ENCODE measurements around the gene ABCE1.

DNA sequence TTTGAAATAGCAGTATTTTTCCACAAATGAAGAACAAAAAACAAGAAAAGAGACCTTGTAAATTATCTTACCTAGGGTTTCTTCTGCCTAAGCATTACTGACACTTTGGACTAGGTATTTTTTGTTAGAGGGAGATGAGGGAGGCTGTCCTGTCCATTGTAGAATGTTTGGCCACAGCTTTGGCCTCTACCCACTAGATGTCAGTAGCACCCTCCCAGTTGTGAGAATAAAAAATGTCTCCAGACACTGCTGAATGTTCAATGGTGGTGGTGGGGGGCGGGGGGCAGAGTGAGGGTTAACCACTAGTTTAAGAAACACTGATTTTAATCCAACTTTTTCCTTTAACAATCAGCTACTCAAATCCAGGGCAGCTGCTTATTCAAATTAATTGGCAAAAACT, 56.5 kb downstream of the ABCE1 start:
- peak; percentile 82 for TF ChIP-seq CTCF (conservative IDR thresholded peaks at IDR 0.05; ENCODE audit: low read length)
- no peak for TF ChIP-seq EZH2phosphoT487 (IDR thresholded peaks at IDR 0.05; ENCODE audit: borderline replicate concordance, low read depth, low read length)

All from OCI-LY7 (cell line).